AG10803 (cell line): Measurements from ENCODE around the gene COX19.

ENCODE experiments used
- DNase-seq: peaks from one replicate; pipeline ENCODE4 v3.0.0; 2010; ENCODE audit warnings: low read depth
- H3K4me3 ChIP-seq: 2 replicates; pipeline ENCODE4 v1.5.1; 2011; ENCODE audit warnings: mild to moderate bottlenecking, low read length, control low read depth
- TF ChIP-seq, protein P1 (sequence below): conservative IDR thresholded peaks from 2 replicates; pipeline ENCODE4 v1.5.1; 2011; ENCODE audit warnings: mild to moderate bottlenecking, low read length, control low read depth, inconsistent platforms

The COX19 gene

DNA sequence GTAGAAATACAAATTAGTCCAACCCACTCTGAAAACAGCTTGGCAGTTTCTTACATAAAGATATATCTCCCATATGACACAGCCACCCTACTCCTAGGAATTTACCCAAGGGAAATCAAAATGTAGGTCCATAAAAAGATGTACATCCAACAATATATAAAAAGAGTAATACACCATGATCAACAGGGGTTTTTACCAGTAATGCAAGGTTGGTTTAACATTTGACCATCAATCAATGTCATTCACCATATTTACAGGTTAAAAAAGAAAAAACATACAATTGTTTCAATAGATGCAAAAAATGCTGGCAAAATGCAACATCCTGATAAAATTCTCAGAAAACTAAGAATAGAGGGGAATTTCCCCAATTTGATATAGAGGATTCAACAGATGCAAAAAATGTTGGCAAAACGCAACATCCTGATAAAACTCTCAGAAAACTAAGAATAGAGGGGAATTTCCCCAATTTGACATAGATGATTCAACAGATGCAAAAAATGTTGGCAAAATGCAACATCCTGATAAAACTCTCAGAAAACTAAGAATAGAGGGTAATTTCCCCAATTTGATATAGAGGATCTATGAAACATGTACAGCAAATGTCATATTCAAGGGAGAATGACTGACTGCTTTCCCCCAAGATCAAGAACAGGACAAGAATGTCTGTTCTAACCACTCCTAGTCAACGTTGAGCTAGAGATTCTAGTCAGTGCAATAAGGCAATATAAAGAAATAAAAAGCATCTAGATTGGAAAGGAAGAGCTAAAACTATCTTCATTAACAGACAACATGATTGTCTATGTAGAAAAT lies 34.5 kb downstream of the COX19 start:
- no peak for DNase-seq
- TF ChIP-seq, protein P1, sequence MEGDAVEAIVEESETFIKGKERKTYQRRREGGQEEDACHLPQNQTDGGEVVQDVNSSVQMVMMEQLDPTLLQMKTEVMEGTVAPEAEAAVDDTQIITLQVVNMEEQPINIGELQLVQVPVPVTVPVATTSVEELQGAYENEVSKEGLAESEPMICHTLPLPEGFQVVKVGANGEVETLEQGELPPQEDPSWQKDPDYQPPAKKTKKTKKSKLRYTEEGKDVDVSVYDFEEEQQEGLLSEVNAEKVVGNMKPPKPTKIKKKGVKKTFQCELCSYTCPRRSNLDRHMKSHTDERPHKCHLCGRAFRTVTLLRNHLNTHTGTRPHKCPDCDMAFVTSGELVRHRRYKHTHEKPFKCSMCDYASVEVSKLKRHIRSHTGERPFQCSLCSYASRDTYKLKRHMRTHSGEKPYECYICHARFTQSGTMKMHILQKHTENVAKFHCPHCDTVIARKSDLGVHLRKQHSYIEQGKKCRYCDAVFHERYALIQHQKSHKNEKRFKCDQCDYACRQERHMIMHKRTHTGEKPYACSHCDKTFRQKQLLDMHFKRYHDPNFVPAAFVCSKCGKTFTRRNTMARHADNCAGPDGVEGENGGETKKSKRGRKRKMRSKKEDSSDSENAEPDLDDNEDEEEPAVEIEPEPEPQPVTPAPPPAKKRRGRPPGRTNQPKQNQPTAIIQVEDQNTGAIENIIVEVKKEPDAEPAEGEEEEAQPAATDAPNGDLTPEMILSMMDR: no peak
- no peak overlapping the region for H3K4me3 ChIP-seq

DNA sequence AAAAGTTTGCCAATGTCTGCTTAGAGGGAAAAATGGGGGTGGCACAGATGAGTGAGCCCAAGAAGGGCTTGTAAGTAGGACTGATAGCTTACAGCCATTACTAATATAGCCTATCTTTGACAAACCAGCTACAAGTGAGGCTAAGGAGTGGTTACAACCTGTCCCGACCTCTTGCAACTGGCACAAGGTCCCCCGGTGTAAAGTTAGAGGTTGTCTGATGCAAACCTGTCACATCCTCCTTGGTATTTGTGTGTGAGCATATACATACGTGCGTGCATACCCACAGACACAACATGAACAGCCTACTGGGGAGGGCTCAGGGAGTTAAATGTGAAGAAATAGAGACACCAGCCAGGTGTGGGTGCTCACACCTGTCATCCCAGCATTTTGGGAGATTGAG lies 35.5 kb downstream of the COX19 start:
- DNase-seq: no peak
- TF ChIP-seq, protein P1: no peak
- no peak overlapping the region for H3K4me3 ChIP-seq

DNA sequence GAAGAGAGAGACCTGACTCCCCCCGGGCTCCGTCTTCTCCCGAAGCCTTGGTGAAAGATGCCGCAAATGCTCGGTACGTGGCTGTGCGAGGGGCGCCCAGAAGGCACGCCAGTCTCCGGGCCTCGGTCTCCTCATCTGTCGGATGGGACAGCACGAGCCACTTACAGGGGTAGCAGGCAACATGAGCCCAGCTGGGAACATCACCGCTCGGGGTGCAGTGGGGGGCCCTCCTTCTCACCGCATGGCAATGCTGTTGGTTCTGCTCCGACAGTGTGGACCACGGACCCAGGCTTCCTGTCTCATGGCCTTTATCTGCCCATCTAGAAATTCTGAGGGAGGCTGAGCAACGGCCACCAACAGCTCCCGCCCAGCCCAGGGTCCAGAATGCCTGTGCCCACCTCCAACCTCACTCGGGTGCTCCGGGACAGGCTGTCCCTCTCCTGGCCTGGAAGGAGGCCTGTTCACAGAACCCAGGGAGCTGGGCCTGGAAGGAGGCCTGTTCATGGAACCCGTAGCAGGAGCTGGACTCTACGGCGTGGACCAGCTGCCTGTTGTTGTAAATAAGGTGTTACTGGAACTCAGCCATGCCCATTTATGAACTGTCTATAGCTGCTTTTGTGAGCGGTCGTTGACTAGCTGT lies 36.7 kb downstream of the COX19 start:
- TF ChIP-seq, protein P1: no peak
- DNase-seq: no peak
- H3K4me3 ChIP-seq: no peak overlapping the region

DNA sequence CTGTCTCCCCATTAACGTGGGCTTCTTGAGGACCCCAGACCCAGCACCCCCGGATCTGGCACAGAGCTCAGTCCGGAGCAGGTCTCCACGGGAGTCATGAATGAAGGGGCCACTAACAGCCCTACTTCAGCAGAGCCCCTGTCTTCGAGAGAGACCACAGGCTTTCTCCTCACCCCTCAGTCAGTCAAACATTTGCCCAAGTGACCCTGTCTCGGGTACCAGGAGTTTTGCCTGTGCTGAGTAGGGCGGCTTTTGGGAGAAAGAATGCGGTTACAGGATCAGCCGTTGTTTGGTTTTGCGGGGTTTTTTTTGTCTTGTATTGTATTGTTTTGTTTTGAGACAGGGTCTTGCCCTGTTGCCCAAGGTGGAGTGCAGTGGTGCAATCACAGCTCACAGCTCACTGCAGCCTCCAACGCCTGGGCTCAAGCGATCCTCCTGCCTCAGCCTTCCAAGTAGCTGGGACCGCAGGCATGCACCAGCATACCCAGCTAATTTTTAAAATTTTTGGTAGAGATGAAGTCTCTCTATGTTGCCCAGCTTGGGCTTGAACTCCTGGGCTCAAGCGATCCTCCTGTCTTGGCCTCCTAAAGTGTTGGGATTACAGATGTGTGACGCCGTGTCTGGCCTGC lies 37.4 kb downstream of the COX19 start:
- DNase-seq: no peak
- TF ChIP-seq, protein P1: no peak
- H3K4me3 ChIP-seq: no peak overlapping the region

DNA sequence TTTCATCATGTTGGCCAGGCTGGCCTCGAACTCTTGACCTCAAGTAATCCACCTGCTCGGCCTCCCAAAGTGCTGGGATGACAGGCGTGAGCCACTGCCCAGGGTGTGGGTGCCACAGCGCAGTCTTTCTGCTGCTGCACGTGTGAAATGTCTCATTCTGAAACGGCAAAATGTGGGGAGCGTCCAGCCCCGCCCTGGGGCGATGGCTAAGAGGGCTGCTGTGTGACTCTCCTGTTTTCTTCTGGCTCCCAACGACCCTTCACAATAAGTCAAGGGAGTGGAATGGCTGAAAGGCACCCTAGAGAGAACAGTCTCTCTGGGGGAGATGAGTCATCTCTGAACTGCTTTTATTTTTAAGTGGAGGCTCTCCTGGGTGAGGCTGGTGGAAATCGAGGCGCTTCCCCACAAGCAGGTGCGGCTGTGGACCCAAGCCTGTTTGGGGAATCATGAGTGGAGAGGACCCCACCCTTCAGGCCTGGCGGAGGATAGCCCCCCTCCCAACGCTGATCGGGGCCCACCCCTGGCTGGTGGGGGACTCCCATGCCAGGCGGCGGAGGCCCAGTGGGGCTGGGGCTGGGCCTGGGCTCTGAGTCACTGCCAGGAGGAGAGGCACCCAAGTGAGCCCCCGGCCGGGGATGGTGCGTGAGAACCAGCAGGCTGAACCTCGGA lies 38.8 kb downstream of the COX19 start:
- H3K4me3 ChIP-seq: no peak overlapping the region

DNA sequence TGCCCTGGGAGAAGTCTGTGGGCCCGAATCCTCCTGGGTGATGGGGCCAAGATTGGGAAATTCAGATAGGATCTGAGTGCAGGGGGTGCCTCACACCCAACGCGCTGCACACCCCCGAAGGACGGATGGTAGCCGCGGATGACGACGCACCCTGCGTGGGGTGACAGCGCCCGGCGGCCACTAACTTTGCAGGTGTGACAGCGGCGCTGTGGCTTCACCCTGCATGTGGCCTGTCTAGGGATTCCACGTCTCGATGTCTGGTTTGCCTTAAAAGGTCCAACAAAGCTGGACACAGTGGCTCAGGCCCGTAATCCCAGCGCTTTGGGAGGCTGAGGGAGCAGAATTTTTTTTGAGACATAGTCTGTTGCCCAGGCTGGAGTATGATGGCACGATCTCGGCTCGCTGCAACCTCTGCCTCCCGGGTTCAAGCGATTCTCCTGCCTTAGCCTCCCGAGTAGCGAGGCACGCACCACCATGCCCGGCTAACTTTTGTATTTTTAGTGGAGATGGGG lies 39.4 kb downstream of the COX19 start:
- TF ChIP-seq, protein P1: no peak
- no peak overlapping the region for H3K4me3 ChIP-seq
- no peak for DNase-seq

More for the DNA sequence above, 38.8 kb downstream of the COX19 start:
- DNase-seq: no peak
- TF ChIP-seq, protein P1: no peak
